Smooth muscle cell (in vitro differentiated cells): ENCODE results near the gene VPS33B. TPM values are rescaled to one million over a fixed set of nuclear protein-coding genes. Genes with fewer than 3 reads are reported as not detected.

Experiments
- DNase-seq: peaks from one replicate; lab custom pipeline; 2025; ENCODE audit not compliant: unreplicated experiment; lab: John Stamatoyannopoulos, UW
- H2AFZ ChIP-seq: fragments of 200-600 bp; sonication (generic); 2 replicates; pipeline ENCODE4 v1.6.0; 2016; ENCODE audit warnings: antibody characterized with exemption, low read depth, mild to moderate bottlenecking
- H3F3A ChIP-seq: fragments of 200-600 bp; sonication (generic); 2 replicates; pipeline ENCODE4 v1.6.0; 2017; ENCODE audit warnings: antibody characterized with exemption, low read depth
- H3K27ac ChIP-seq: fragments of 200-600 bp; sonication (generic); 2 replicates; pipeline ENCODE4 v1.5.1; 2016; ENCODE audit warnings: low read depth, mild to moderate bottlenecking
- H3K27me3 ChIP-seq: fragments of 200-600 bp; sonication (generic); 2 replicates; pipeline ENCODE4 v1.6.1; 2016; ENCODE audit warnings: low read depth, mild to moderate bottlenecking
- H3K36me3 ChIP-seq: fragments of 200-600 bp; sonication (generic); 2 replicates; pipeline ENCODE4 v1.5.1; 2016; ENCODE audit warnings: low read depth
- H3K4me1 ChIP-seq: fragments of 200-600 bp; sonication (generic); 2 replicates; pipeline ENCODE4 v1.5.1; 2016; ENCODE audit warnings: low read depth
- H3K4me2 ChIP-seq: fragments of 200-600 bp; sonication (generic); 2 replicates; pipeline ENCODE4 v1.6.0; 2016; ENCODE audit warnings: mild to moderate bottlenecking
- H3K4me3 ChIP-seq: fragments of 200-600 bp; sonication (generic); 2 replicates; pipeline ENCODE4 v1.5.1; 2016; ENCODE audit warnings: mild to moderate bottlenecking
- H3K79me2 ChIP-seq: fragments of 200-600 bp; sonication (generic); 2 replicates; pipeline ENCODE4 v1.6.0; 2016; ENCODE audit warnings: low read depth, mild to moderate bottlenecking
- H3K9ac ChIP-seq: fragments of 200-600 bp; sonication (generic); 2 replicates; pipeline ENCODE4 v1.6.0; 2016; ENCODE audit warnings: low read depth
- H3K9me3 ChIP-seq: fragments of 200-600 bp; sonication (generic); replicated peaks from 2 replicates; pipeline ENCODE4 v1.5.1; 2016; ENCODE audit warnings: low read depth
- H4K20me1 ChIP-seq: fragments of 200-600 bp; sonication (generic); 2 replicates; pipeline ENCODE4 v1.6.0; 2016; ENCODE audit warnings: low read depth
- CTCF ChIP-seq: fragments of 200-600 bp; sonication (generic); IDR thresholded peaks from 2 replicates; pipeline ENCODE4 v1.5.1; 2017; ENCODE audit warnings: borderline replicate concordance, mild to moderate bottlenecking, antibody characterized with exemption; ENCODE audit not compliant: insufficient read depth, poor library complexity, severe bottlenecking
- WGBS: methylation state at CpG from one replicate; pipeline ENCODE4 v1.1.7; 2016; ENCODE audit warnings: low lambda C conversion rate; 5-methylcytosine and 5-hydroxymethylcytosine counted together
- polyA plus RNA-seq: library from polyadenylated mRNA; unstranded; fragments of >200 nt; fragmentation: Nextera tagmentation; extraction: Ambion mirVana; gene quantifications from 2 replicates; pipeline ENCODE4 v1.2.1, GENCODE V29; 2016
- total RNA-seq: library from RNA; depleted of rRNA; stranded (reverse); fragments of >200 nt; gene quantifications from 2 replicates; pipeline ENCODE4 v1.2.3, GENCODE V29; 2014

Gene VPS33B
- total and polyA plus RNA-seq, 2 experiments from 2014 or later: 9.4 to 12.4 TPM

- no peak for TF ChIP-seq CTCF
- WGBS: 90% methylated on average over 2 of the region's 2 CpGs
- H2AFZ ChIP-seq: no peak overlapping the region
- H3K79me2 ChIP-seq: no peaks in the 10 kb centered on the region
- no peaks in the 10 kb centered on the region for H3K4me1 ChIP-seq
- no peak overlapping the region for H3K4me3 ChIP-seq
- no peaks in the 10 kb centered on the region for H3F3A ChIP-seq
- H3K9ac ChIP-seq: no peak overlapping the region
- no peak for DNase-seq
- no peaks in the 10 kb centered on the region for H3K9me3 ChIP-seq
- no peak overlapping the region for H3K4me2 ChIP-seq
- H3K27me3 ChIP-seq: no peaks in the 10 kb centered on the region
- H3K27ac ChIP-seq: no peak overlapping the region
- H4K20me1 ChIP-seq: no peaks in the 10 kb centered on the region
- no peaks in the 10 kb centered on the region for H3K36me3 ChIP-seq
These were observed 46.0 kb upstream of the VPS33B start for GRCh38 chr15:91068436-91068835.

- Histone ChIP-seq H3K9ac (no peak overlapping the region), H4K20me1 (no peaks in the 10 kb centered on the region), H3K4me1 (no peaks in the 10 kb centered on the region), H3K4me3 (no peak overlapping the region), H3K27me3 (no peaks in the 10 kb centered on the region), H3K79me2 (no peaks in the 10 kb centered on the region), H3F3A (no peaks in the 10 kb centered on the region), H3K9me3 (no peaks in the 10 kb centered on the region), H3K4me2 (no peak overlapping the region), H3K27ac (no peak overlapping the region), H2AFZ (no peak overlapping the region), H3K36me3 (no peaks in the 10 kb centered on the region)
- TF ChIP-seq CTCF: no peak
- no peak for DNase-seq
- 77% methylated on average over 2 of the region's 2 CpGs for WGBS
These were observed 44.6 kb upstream of the VPS33B start for GRCh38 chr15:91067036-91067435.

GRCh38 chr15:91065505-91065904 is 43.1 kb upstream of the VPS33B start:
- Histone ChIP-seq H3F3A (no peaks in the 10 kb centered on the region), H2AFZ (no peak overlapping the region), H3K27ac (no peak overlapping the region), H3K4me1 (no peaks in the 10 kb centered on the region), H3K4me2 (no peak overlapping the region), H3K9me3 (no peaks in the 10 kb centered on the region), H3K27me3 (no peaks in the 10 kb centered on the region), H3K9ac (no peak overlapping the region), H4K20me1 (no peaks in the 10 kb centered on the region), H3K79me2 (no peaks in the 10 kb centered on the region), H3K4me3 (no peak overlapping the region), H3K36me3 (no peaks in the 10 kb centered on the region)
- DNase-seq: no peak
- 86% methylated on average over 2 of the region's 2 CpGs for WGBS
- TF ChIP-seq CTCF: no peak

- peaks cover 29% of the 10 kb centered on the region for H3K27me3 ChIP-seq
- WGBS: 90% methylated on average over 5 of the region's 5 CpGs
- no peak for DNase-seq
- H3K79me2 ChIP-seq: no peaks in the 10 kb centered on the region
- no peaks in the 10 kb centered on the region for H3K4me1 ChIP-seq
- no peak overlapping the region for H3K4me2 ChIP-seq
- H3K9me3 ChIP-seq: no peaks in the 10 kb centered on the region
- H3K4me3 ChIP-seq: no peak overlapping the region
- no peak overlapping the region for H3K9ac ChIP-seq
- H2AFZ ChIP-seq: no peak overlapping the region
- no peaks in the 10 kb centered on the region for H3K36me3 ChIP-seq
- H4K20me1 ChIP-seq: no peaks in the 10 kb centered on the region
- H3F3A ChIP-seq: no peaks in the 10 kb centered on the region
- no peak overlapping the region for H3K27ac ChIP-seq
- TF ChIP-seq CTCF: no peak
These were observed 39.6 kb upstream of the VPS33B start for GRCh38 chr15:91061997-91062396.
